WTC11 (cell line): ENCODE results near the gene COX6A1. TPM values are rescaled to one million over a fixed set of nuclear protein-coding genes. Genes with fewer than 3 reads are reported as not detected.
A peak's percentile ranks its signal among the peaks of the same experiment; 100 is the strongest.

Source experiments
- ATAC-seq: fragments of 200-7000 bp; cut with Tn5 transposase; 2 replicates; pipeline ENCODE4 v1.10.0; 2021; ENCODE audit warnings: mild to moderate bottlenecking, moderate library complexity
- CTCF ChIA-PET: fragments of 300-600 bp; sonication (Branson Sonifier 250); formaldehyde crosslinking; loops from one replicate; lab custom pipeline; 2021; ENCODE audit warnings: antibody characterized with exemption; lab: Charles Lee
- POLR2A ChIA-PET: fragments of 350-600 bp; sonication (Branson Sonifier 250); formaldehyde crosslinking; loops from one replicate; lab custom pipeline; 2021; ENCODE audit warnings: antibody characterized with exemption; lab: Charles Lee
- DNase-seq: peaks from one replicate; pipeline ENCODE4 v3.0.0; 2021; ENCODE audit warnings: low spot score
- H3K27ac Mint-ChIP-seq: 2 replicates; pipeline ENCODE4 v1.8.0; 2021; ENCODE audit warnings: mixed read lengths
- H3K27me3 Mint-ChIP-seq: 2 replicates; pipeline ENCODE4 v1.8.0; 2021; ENCODE audit warnings: low read depth, mild to moderate bottlenecking, moderate library complexity, mixed read lengths
- H3K36me3 Mint-ChIP-seq: 2 replicates; pipeline ENCODE4 v1.8.0; 2021; ENCODE audit warnings: mixed read lengths
- H3K4me1 Mint-ChIP-seq: 2 replicates; pipeline ENCODE4 v1.8.0; 2022; ENCODE audit warnings: mixed read lengths
- H3K4me3 Mint-ChIP-seq: 2 replicates; pipeline ENCODE4 v1.8.0; 2021; ENCODE audit warnings: mild to moderate bottlenecking, moderate library complexity, mixed read lengths
- H3K9me3 Mint-ChIP-seq: 2 replicates; pipeline ENCODE4 v1.8.0; 2021; ENCODE audit warnings: mixed read lengths
- ATF6 ChIP-seq: sonication (generic); formaldehyde crosslinking; IDR thresholded peaks from 2 replicates; pipeline ENCODE4 v1.8.1; 2023; ENCODE audit warnings: mild to moderate bottlenecking, missing genetic modification reagents
- CTCF ChIP-seq: fragments of 200-600 bp; IDR thresholded peaks from 2 replicates; pipeline ENCODE4 v1.8.0; 2022; ENCODE audit warnings: antibody characterized with exemption
- E2F5 ChIP-seq: sonication (generic); formaldehyde crosslinking; IDR thresholded peaks from 2 replicates; pipeline ENCODE4 v1.8.1; 2022; ENCODE audit warnings: mild to moderate bottlenecking, moderate library complexity, missing genetic modification reagents
- NR2C2 ChIP-seq: sonication (generic); formaldehyde crosslinking; IDR thresholded peaks from 2 replicates; pipeline ENCODE4 v1.8.0; 2022; ENCODE audit warnings: mild to moderate bottlenecking, missing genetic modification reagents
- PRRX2 ChIP-seq: fragments of 250-450 bp; sonication (Bioruptor Pico); IDR thresholded peaks from 2 replicates; pipeline ENCODE4 v1.8.0; 2021; ENCODE audit warnings: mild to moderate bottlenecking
- SP1 ChIP-seq: sonication (generic); formaldehyde crosslinking; conservative IDR thresholded peaks from 2 replicates; pipeline ENCODE4 v1.8.1; 2022; ENCODE audit warnings: missing genetic modification reagents
- ZBTB21 ChIP-seq: sonication (generic); formaldehyde crosslinking; IDR thresholded peaks from 2 replicates; pipeline ENCODE4 v1.8.1; 2023; ENCODE audit warnings: mild to moderate bottlenecking, missing genetic modification reagents, borderline replicate concordance
- ZNF121 ChIP-seq: sonication (generic); formaldehyde crosslinking; IDR thresholded peaks from 2 replicates; pipeline ENCODE4 v1.8.0; 2023; ENCODE audit warnings: missing genetic modification reagents
- ZNF263 ChIP-seq: sonication (generic); formaldehyde crosslinking; IDR thresholded peaks from 2 replicates; pipeline ENCODE4 v1.8.1; 2022; ENCODE audit warnings: low read depth, mild to moderate bottlenecking, moderate library complexity, missing genetic modification reagents
- ZNF512 ChIP-seq: sonication (generic); formaldehyde crosslinking; IDR thresholded peaks from 2 replicates; pipeline ENCODE4 v1.8.1; 2022; ENCODE audit warnings: missing genetic modification reagents, borderline replicate concordance
- total RNA-seq: library from RNA; stranded (reverse); gene quantifications from 3 replicates; pipeline ENCODE4 v1.2.3, GENCODE V29; 2021
- TF ChIP-seq, protein P1 (sequence below): sonication (generic); formaldehyde crosslinking; IDR thresholded peaks from 2 replicates; pipeline ENCODE4 v1.8.0; 2022; ENCODE audit warnings: mild to moderate bottlenecking, missing genetic modification reagents
- TF ChIP-seq, protein P2 (sequence below): sonication (generic); formaldehyde crosslinking; conservative IDR thresholded peaks from 2 replicates; pipeline ENCODE4 v1.8.1; 2022; ENCODE audit warnings: mild to moderate bottlenecking, missing genetic modification reagents
- TF ChIP-seq, protein P3 (sequence below): fragments of 250-450 bp; sonication (Bioruptor Pico); IDR thresholded peaks from 2 replicates; pipeline ENCODE4 v1.9.0; 2021; ENCODE audit warnings: mild to moderate bottlenecking
- TF ChIP-seq, protein P4 (sequence below): fragments of 250-450 bp; sonication (Bioruptor Pico); IDR thresholded peaks from 2 replicates; pipeline ENCODE4 v1.8.0; 2021; ENCODE audit warnings: mild to moderate bottlenecking
- TF ChIP-seq, protein P5 (sequence below): sonication (generic); formaldehyde crosslinking; IDR thresholded peaks from 2 replicates; pipeline ENCODE4 v1.8.0; 2022; ENCODE audit warnings: mild to moderate bottlenecking, missing genetic modification reagents
- TF ChIP-seq, protein P6 (sequence below): sonication (generic); formaldehyde crosslinking; IDR thresholded peaks from 2 replicates; pipeline ENCODE4 v1.8.0; 2023; ENCODE audit warnings: missing genetic modification reagents, mild to moderate bottlenecking, borderline replicate concordance

COX6A1 gene
- total RNA-seq, 1 experiment from 2014 or later, result 573 TPM

DNA sequence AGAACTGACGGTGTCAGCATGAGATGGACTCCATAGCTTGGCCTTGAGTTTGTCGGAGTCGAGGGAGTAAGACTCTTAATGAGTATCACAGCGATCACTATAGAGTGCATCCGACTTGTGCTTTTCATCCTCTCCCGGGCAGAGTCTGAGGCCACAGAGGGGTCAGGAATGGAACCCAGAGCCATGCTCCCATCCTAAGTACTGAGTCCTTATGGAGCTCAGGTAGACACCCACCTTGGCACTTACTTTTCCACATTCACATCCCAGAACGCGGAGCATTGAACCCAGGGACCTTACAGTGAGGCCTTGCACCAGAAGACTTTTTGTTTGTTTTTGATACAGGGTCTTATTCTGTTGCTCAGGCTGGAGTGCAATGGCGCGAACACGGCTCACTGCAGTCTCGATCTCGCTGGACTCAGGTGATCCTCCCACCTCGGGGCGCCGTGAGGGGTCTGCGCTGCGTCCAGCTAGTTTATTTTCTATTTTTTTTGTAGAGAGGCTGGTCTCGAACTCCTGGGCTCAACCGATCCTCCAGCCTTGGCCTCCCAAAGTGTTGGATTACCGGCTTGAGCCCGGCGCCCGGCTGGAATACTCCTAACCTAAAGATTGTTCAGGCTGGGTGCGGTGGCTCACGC is 32.4 kb downstream of the COX6A1 start:
- no peak for TF ChIP-seq CTCF
- TF ChIP-seq, protein P1, sequence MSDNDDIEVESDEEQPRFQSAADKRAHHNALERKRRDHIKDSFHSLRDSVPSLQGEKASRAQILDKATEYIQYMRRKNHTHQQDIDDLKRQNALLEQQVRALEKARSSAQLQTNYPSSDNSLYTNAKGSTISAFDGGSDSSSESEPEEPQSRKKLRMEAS (CRISPR knock-in tag), result 0 out of 2 replicates have a peak, but pooled peaks have one; percentile 2
- POLR2A ChIA-PET, result interaction anchor here (0.6 to 2.7 kb wide), 3 partner anchors 26 to 111 kb away, joined by 3 to 9 read pairs (median 4); partner anchors contain the start of genes DYNLL1 and POP5
- no peaks in the 10 kb centered on the region for H3K27me3 Mint-ChIP-seq
- no peaks in the 10 kb centered on the region for H3K9me3 Mint-ChIP-seq
- H3K27ac Mint-ChIP-seq, result peak overlapping the region; percentile 92
- H3K4me3 Mint-ChIP-seq, result peak overlapping the region; percentile 87
- ATAC-seq (peak; percentile 31), DNase-seq (peak; percentile 16)
- CTCF ChIA-PET, result interaction anchor here (0.7 to 3.4 kb wide), 28 partner anchors 9 to 242 kb away, joined by 3 to 22 read pairs (median 4); partner anchors contain the start of genes COQ5, COX6A1, DYNLL1 and PLA2G1B
- peaks cover 15% of the 10 kb centered on the region for H3K36me3 Mint-ChIP-seq
- H3K4me1 Mint-ChIP-seq, result peaks cover 33% of the 10 kb centered on the region

- Mint-ChIP-seq H3K36me3 (peaks cover 1% of the 10 kb centered on the region; the same call in 1 of the 2 replicates), H3K4me3 (no peak overlapping the region), H3K27ac (no peak overlapping the region), H3K27me3 (no peaks in the 10 kb centered on the region), H3K9me3 (no peaks in the 10 kb centered on the region), H3K4me1 (peaks cover 22% of the 10 kb centered on the region)
- CTCF ChIA-PET, result no interaction called here
- POLR2A ChIA-PET, result no interaction called here
- ATAC-seq (no peak), DNase-seq (no peak)
- TF ChIP-seq NR2C2 (no peak), ZNF121 (CRISPR knock-in tag) (no peak), E2F5 (no peak), PRRX2 (no peak), ZBTB21 (CRISPR knock-in tag) (no peak), CTCF (no peak), ZNF512 (no peak), SP1 (CRISPR knock-in tag) (no peak), ZNF263 (CRISPR knock-in tag) (no peak), ATF6 (no peak)
- TF ChIP-seq, protein P2, sequence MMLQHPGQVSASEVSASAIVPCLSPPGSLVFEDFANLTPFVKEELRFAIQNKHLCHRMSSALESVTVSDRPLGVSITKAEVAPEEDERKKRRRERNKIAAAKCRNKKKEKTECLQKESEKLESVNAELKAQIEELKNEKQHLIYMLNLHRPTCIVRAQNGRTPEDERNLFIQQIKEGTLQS (CRISPR knock-in tag), result no peak
- TF ChIP-seq, protein P3, sequence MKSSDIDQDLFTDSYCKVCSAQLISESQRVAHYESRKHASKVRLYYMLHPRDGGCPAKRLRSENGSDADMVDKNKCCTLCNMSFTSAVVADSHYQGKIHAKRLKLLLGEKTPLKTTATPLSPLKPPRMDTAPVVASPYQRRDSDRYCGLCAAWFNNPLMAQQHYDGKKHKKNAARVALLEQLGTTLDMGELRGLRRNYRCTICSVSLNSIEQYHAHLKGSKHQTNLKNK (CRISPR knock-in tag), result no peak
- TF ChIP-seq, protein P4, sequence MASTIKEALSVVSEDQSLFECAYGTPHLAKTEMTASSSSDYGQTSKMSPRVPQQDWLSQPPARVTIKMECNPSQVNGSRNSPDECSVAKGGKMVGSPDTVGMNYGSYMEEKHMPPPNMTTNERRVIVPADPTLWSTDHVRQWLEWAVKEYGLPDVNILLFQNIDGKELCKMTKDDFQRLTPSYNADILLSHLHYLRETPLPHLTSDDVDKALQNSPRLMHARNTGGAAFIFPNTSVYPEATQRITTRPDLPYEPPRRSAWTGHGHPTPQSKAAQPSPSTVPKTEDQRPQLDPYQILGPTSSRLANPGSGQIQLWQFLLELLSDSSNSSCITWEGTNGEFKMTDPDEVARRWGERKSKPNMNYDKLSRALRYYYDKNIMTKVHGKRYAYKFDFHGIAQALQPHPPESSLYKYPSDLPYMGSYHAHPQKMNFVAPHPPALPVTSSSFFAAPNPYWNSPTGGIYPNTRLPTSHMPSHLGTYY (CRISPR knock-in tag), result no peak
- TF ChIP-seq, protein P5, sequence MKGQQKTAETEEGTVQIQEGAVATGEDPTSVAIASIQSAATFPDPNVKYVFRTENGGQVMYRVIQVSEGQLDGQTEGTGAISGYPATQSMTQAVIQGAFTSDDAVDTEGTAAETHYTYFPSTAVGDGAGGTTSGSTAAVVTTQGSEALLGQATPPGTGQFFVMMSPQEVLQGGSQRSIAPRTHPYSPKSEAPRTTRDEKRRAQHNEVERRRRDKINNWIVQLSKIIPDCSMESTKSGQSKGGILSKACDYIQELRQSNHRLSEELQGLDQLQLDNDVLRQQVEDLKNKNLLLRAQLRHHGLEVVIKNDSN (CRISPR knock-in tag), result no peak
- TF ChIP-seq, protein P6, sequence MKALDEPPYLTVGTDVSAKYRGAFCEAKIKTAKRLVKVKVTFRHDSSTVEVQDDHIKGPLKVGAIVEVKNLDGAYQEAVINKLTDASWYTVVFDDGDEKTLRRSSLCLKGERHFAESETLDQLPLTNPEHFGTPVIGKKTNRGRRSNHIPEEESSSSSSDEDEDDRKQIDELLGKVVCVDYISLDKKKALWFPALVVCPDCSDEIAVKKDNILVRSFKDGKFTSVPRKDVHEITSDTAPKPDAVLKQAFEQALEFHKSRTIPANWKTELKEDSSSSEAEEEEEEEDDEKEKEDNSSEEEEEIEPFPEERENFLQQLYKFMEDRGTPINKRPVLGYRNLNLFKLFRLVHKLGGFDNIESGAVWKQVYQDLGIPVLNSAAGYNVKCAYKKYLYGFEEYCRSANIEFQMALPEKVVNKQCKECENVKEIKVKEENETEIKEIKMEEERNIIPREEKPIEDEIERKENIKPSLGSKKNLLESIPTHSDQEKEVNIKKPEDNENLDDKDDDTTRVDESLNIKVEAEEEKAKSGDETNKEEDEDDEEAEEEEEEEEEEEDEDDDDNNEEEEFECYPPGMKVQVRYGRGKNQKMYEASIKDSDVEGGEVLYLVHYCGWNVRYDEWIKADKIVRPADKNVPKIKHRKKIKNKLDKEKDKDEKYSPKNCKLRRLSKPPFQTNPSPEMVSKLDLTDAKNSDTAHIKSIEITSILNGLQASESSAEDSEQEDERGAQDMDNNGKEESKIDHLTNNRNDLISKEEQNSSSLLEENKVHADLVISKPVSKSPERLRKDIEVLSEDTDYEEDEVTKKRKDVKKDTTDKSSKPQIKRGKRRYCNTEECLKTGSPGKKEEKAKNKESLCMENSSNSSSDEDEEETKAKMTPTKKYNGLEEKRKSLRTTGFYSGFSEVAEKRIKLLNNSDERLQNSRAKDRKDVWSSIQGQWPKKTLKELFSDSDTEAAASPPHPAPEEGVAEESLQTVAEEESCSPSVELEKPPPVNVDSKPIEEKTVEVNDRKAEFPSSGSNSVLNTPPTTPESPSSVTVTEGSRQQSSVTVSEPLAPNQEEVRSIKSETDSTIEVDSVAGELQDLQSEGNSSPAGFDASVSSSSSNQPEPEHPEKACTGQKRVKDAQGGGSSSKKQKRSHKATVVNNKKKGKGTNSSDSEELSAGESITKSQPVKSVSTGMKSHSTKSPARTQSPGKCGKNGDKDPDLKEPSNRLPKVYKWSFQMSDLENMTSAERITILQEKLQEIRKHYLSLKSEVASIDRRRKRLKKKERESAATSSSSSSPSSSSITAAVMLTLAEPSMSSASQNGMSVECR (CRISPR knock-in tag), result no peak
Measured at GRCh38 chr12:120472521-120472920, 34.6 kb downstream of the COX6A1 start.
